Mesothelial cell of epicardium (in vitro differentiated cells): ENCODE data around the gene ASL. TPM values are rescaled to one million over a fixed set of nuclear protein-coding genes. Genes with fewer than 3 reads are reported as not detected.

Source experiments
- DNase-seq, 2 experiments: peaks; one replicate each; pipeline ENCODE4 v3.0.0; 2021; ENCODE audit warnings: low spot score in 2 of 2; ENCODE audit not compliant: unreplicated experiment in 2 of 2
- H3K27ac Mint-ChIP-seq: 2 replicates; pipeline ENCODE4 v1.8.0; 2021; ENCODE audit warnings: mixed read lengths
- H3K27me3 Mint-ChIP-seq: 2 replicates; pipeline ENCODE4 v1.8.0; 2021; ENCODE audit warnings: low read depth, mixed read lengths
- H3K36me3 Mint-ChIP-seq: 2 replicates; pipeline ENCODE4 v1.8.0; 2021; ENCODE audit warnings: mixed read lengths
- H3K4me1 Mint-ChIP-seq: 2 replicates; pipeline ENCODE4 v1.8.0; 2021; ENCODE audit warnings: mixed read lengths
- H3K4me3 Mint-ChIP-seq: 2 replicates; pipeline ENCODE4 v1.8.0; 2021; ENCODE audit warnings: mild to moderate bottlenecking, moderate library complexity, mixed read lengths
- H3K9me3 Mint-ChIP-seq: 2 replicates; pipeline ENCODE4 v1.8.0; 2021; ENCODE audit warnings: mixed read lengths
- total RNA-seq: library from RNA; stranded (reverse); gene quantifications from 3 replicates; pipeline ENCODE4 v1.2.1, GENCODE V29; 2021
- TF ChIP-seq, protein P1 (sequence below): fragments of 200-600 bp; sonication (generic); IDR thresholded peaks from one replicate; pipeline ENCODE4 v1.5.0; 2021; ENCODE audit warnings: antibody characterized with exemption; ENCODE audit not compliant: unreplicated experiment

The ASL gene
- total RNA-seq, 1 donor from 2014 or later = 11.3 TPM

DNA sequence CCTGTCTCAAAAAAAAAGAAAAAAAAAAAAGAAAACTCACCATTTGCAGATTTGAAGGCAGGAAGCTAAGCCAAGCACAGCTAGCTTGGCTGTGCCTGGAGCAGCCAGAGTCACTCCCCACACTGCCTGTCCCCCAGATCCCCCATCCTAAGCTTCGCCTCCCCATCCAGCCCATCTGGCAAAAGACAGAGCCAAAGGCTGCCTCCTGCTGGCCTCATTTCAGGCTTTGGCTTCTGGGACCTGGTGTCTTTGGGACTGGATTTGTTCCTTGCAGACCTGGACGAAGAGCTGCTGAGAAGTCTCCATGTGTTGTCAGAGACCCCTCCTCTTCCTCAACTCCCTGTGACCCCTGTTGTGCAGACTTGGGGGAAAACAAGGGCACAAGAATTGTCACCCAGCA is 8.1 kb downstream of the ASL start:
- no peak overlapping the region for H3K4me3 Mint-ChIP-seq
- H3K36me3 Mint-ChIP-seq = peaks cover 2% of the 10 kb centered on the region
- TF ChIP-seq, protein P1, sequence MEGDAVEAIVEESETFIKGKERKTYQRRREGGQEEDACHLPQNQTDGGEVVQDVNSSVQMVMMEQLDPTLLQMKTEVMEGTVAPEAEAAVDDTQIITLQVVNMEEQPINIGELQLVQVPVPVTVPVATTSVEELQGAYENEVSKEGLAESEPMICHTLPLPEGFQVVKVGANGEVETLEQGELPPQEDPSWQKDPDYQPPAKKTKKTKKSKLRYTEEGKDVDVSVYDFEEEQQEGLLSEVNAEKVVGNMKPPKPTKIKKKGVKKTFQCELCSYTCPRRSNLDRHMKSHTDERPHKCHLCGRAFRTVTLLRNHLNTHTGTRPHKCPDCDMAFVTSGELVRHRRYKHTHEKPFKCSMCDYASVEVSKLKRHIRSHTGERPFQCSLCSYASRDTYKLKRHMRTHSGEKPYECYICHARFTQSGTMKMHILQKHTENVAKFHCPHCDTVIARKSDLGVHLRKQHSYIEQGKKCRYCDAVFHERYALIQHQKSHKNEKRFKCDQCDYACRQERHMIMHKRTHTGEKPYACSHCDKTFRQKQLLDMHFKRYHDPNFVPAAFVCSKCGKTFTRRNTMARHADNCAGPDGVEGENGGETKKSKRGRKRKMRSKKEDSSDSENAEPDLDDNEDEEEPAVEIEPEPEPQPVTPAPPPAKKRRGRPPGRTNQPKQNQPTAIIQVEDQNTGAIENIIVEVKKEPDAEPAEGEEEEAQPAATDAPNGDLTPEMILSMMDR = no peak
- no peaks in the 10 kb centered on the region for H3K27me3 Mint-ChIP-seq
- no peaks in the 10 kb centered on the region for H3K9me3 Mint-ChIP-seq
- no peak overlapping the region for H3K27ac Mint-ChIP-seq
- no peaks in the 10 kb centered on the region for H3K4me1 Mint-ChIP-seq
- no peak for DNase-seq

DNA sequence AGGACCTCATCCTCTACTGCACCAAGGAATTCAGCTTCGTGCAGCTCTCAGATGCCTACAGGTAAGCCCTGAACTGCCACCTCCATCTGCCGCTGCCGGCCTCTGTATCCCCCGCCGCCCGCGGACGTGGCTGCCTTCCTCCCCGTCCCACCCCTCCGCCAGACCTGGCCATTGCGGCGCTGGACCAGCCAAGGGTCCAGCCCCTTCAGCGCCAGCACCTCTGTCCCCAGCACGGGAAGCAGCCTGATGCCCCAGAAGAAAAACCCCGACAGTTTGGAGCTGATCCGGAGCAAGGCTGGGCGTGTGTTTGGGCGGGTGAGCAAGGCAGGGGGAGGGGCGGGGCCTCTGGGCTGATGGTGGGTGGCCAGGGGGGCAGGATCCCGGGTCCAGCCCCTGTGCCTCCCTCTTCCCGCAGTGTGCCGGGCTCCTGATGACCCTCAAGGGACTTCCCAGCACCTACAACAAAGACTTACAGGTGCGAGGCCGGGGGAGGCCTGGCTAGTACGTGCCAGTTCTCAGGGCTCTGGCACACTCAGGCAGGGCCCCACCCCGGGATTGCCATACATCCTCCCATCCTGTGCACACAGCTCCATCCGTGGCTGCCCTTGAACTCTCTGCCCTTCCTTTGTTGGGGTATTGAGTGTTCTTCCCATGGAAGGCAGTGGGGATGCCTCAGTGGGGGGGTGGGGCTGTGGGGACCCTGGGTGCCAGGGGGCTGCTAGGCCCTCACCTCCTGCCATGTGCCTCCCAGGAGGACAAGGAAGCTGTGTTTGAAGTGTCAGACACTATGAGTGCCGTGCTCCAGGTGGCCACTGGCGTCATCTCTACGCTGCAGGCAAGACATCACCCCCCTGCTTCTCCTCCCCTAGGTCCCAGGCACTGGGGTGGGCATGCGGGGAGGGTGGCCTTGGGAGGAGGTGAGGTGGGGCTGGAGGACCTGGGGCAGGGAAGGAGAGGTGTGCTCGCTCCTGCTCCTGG is 13.5 kb downstream of the ASL start:
- no peaks in the 10 kb centered on the region for H3K4me1 Mint-ChIP-seq
- no peaks in the 10 kb centered on the region for H3K9me3 Mint-ChIP-seq
- no peak overlapping the region for H3K4me3 Mint-ChIP-seq
- no peak for DNase-seq
- TF ChIP-seq, protein P1 = no peak
- H3K27ac Mint-ChIP-seq = no peak overlapping the region
- no peaks in the 10 kb centered on the region for H3K27me3 Mint-ChIP-seq
- H3K36me3 Mint-ChIP-seq = no peaks in the 10 kb centered on the region

DNA sequence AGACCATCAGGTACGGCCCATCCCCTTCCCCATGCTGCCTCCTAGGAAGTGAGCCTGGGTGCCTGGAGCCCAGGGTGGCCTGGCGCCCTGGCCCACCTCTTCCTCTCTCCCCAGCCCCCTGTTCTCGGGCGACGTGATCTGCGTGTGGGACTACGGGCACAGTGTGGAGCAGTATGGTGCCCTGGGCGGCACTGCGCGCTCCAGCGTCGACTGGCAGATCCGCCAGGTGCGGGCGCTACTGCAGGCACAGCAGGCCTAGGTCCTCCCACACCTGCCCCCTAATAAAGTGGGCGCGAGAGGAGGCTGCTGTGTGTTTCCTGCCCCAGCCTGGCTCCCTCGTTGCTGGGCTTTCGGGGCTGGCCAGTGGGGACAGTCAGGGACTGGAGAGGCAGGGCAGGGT is 17.0 kb downstream of the ASL start:
- Mint-ChIP-seq H3K4me3 (no peak overlapping the region), H3K27ac (no peak overlapping the region), H3K36me3 (no peaks in the 10 kb centered on the region), H3K4me1 (no peaks in the 10 kb centered on the region), H3K9me3 (no peaks in the 10 kb centered on the region), H3K27me3 (no peaks in the 10 kb centered on the region)
- TF ChIP-seq, protein P1 = no peak
- DNase-seq = no peak

DNA sequence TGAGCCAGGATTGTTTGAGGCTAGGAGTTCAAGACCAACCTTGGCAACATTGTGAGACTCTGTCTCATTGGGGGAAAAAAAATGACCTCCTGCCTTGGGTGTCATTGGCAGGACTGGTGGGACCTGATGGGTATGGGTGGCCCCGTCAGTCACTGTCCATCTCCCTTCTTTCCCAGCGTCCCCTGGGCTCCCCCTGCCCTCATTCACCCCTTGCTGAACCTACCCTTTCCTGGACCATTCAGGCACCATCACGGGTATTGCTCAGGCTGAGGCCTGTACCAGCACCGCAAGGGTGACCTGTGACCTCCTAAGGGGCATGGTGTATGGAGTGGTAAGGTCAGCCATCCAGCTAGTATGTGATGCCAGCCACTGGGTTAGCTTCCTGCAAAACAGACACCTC is 19.4 kb downstream of the ASL start:
- Mint-ChIP-seq H3K9me3 (no peaks in the 10 kb centered on the region), H3K27ac (no peak overlapping the region), H3K36me3 (no peaks in the 10 kb centered on the region), H3K4me1 (peaks cover 5% of the 10 kb centered on the region), H3K27me3 (no peaks in the 10 kb centered on the region), H3K4me3 (no peak overlapping the region)
- no peak for DNase-seq
- TF ChIP-seq, protein P1 = no peak

DNA sequence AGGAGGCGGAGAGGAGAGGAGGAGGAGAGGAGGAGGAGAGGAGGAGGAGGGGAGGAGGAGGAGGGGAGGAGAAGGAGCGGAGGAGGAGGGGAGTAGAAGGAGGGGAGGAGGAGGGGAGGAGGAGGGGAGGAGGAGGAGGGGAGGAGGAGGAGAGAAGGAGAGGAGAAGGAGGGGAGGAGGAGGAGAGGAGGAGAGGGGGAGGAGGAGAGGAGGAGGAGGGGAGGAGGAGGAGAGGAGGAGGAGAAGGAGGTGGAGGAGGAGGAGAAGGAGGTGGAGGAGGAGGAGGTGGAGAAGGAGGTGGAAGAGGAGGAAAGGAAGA is 23.6 kb downstream of the ASL start:
- H3K27me3 Mint-ChIP-seq = no peaks in the 10 kb centered on the region
- H3K36me3 Mint-ChIP-seq = no peaks in the 10 kb centered on the region
- no peak overlapping the region for H3K4me3 Mint-ChIP-seq
- peaks cover 8% of the 10 kb centered on the region for H3K4me1 Mint-ChIP-seq
- H3K27ac Mint-ChIP-seq = no peak overlapping the region
- H3K9me3 Mint-ChIP-seq = no peaks in the 10 kb centered on the region
- TF ChIP-seq, protein P1 = no peak
- DNase-seq = no peak
